ENCODE measurements around the gene C1GALT1.

The C1GALT1 gene

GRCh38 chr7:7169296-7169695 is 13.0 kb upstream of the C1GALT1 start:
- TF ChIP-seq CTCF (IDR thresholded peaks at IDR 0.05; ENCODE audit: low read depth, low read length), result no peak
- no peak for DNase-seq (ENCODE audit: low read depth in 2 of 2)
- H3K4me3 ChIP-seq (replicated peaks in 1 of 2; ENCODE audit: low read depth in 2 of 2, low read length in 2 of 2), result no peak overlapping the region

DNA sequence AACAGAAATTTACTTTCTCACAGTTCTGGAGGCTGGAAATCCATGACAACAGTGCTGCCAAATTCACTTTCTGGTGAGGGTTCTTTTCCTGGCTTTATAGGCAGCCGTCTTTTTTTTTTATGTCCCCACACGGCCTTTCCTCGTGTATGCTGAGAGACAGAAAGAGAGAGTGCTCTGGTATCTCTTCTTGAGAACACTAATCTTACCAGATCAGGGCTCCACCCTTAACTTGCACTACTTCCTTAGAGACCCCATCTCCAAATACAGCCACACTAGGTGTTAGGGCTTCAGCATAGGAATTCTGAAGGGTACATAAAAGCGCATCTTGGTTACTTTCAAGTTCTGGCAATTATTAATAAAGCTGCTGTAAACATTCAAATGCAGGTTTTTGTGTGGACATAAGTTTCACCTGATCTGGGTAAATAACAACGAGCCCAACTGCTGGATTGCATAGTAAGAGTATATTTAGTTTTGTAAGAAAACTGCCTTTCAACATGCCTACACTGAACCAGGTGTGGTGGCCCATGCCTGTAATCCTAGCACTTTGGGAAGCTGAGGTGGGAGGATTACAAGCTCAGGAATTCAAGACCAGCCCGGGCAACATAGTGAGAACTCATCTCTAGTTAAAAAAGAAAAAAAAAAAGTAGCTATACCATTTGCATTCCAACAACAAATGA is 8.2 kb upstream of the C1GALT1 start:
- no peak for TF ChIP-seq CTCF (IDR thresholded peaks at IDR 0.05; ENCODE audit: low read depth, low read length)
- DNase-seq (ENCODE audit: low read depth in 2 of 2), result no peak
- no peak overlapping the region for H3K4me3 ChIP-seq (replicated peaks in 1 of 2; ENCODE audit: low read depth in 2 of 2, low read length in 2 of 2)

GRCh38 chr7:7175075-7175695 is 7.2 kb upstream of the C1GALT1 start:
- no peak overlapping the region for H3K4me3 ChIP-seq (replicated peaks in 1 of 2; ENCODE audit: low read depth in 2 of 2, low read length in 2 of 2)
- no peak for TF ChIP-seq CTCF (IDR thresholded peaks at IDR 0.05; ENCODE audit: low read depth, low read length)
- DNase-seq (ENCODE audit: low read depth in 2 of 2), result peak; percentile 32 to 37

- peak; percentile 80 to 95 for DNase-seq (ENCODE audit: low read depth in 2 of 2)
- H3K4me3 ChIP-seq (replicated peaks in 1 of 2; ENCODE audit: low read depth in 2 of 2, low read length in 2 of 2), result no peak overlapping the region
- no peak for TF ChIP-seq CTCF (IDR thresholded peaks at IDR 0.05; ENCODE audit: low read depth, low read length)
Measured at GRCh38 chr7:7176406-7177043, 5.8 kb upstream of the C1GALT1 start.

DNA sequence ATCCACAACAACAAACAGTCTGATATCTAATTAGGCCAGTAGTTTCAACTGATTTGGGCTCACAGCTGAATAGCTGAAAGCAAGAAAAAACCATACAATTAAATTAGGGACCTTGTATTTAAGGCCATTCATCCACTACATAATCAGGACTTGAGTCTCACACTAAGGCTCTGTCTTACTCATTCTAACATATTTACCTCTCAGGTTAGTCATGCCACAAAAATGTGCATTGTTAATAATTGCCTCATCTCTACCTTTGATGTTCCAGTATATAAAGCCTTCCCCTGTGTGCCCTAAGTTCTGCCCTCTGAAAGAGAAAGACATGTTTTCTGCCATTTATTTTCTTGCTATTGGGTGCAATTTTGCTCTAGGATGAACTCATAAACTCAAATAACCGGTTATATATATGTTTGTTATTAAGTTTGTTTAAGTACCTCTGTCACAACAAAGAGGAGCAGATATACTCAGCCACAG is 5.3 kb upstream of the C1GALT1 start:
- H3K4me3 ChIP-seq (replicated peaks in 1 of 2; ENCODE audit: low read depth in 2 of 2, low read length in 2 of 2), result no peak overlapping the region
- peak; percentile 58 to 95 for DNase-seq (ENCODE audit: low read depth in 2 of 2)
- TF ChIP-seq CTCF (IDR thresholded peaks at IDR 0.05; ENCODE audit: low read depth, low read length), result no peak

DNA sequence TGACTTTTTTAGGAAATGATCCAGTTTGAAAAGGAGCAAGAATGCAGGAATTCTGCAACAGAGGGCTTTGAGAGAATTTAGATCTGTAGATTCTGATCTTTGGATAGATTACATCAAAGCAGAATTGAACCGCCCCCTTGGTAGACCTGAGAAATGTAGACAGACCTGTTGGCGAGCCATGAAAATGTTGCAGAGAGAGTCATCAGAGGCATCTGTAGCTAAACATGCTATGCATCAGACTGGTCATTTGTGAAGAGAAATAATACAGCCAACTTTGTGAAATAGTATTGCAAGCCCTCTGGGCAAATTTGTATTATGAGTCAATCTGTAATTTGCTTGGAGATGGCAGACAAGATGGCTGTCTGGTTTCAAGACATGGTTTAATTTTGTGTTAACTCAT is 4.3 kb upstream of the C1GALT1 start:
- TF ChIP-seq CTCF (IDR thresholded peaks at IDR 0.05; ENCODE audit: low read depth, low read length), result no peak
- peak in 1 of 2 donors; percentile 37 for DNase-seq (ENCODE audit: low read depth in 2 of 2)

More for the DNA sequence above, 4.3 kb upstream of the C1GALT1 start:
- H3K4me3 ChIP-seq (replicated peaks in 1 of 2; ENCODE audit: low read depth in 2 of 2, low read length in 2 of 2), result no peak overlapping the region
